PC-3 (cell line): ENCODE results near the gene COL8A2. TPM values are rescaled to one million over a fixed set of nuclear protein-coding genes. Genes with fewer than 3 reads are reported as not detected.

Experiments
- ATAC-seq: fragments of 200-7000 bp; cut with Tn5 transposase; 2 replicates; pipeline ENCODE4 v1.9.1; 2020; ENCODE audit warnings: mild to moderate bottlenecking, moderate library complexity
- BruUV-seq: library from RNA; stranded (reverse); fragments of 400-500 nt; replicated peaks from 2 replicates; lab custom pipeline; 2021; lab: Mats Ljungman, UMichigan
- CTCF ChIA-PET: fragments of 300-600 bp; sonication (Branson Sonifier 250); formaldehyde crosslinking; loops from one replicate; lab custom pipeline; 2022; ENCODE audit warnings: antibody characterized with exemption; lab: Charles Lee
- POLR2A ChIA-PET: fragments of 300-600 bp; sonication (Branson Sonifier 250); formaldehyde crosslinking; loops from one replicate; lab custom pipeline; 2022; ENCODE audit warnings: antibody characterized with exemption; ENCODE audit not compliant: unreplicated experiment; lab: Charles Lee
- DNase-seq: peaks from one replicate; pipeline ENCODE4 v3.0.0-alpha.2; 2015
- H2AFZ ChIP-seq: fragments of 300-600 bp; sonication (generic); 2 replicates; pipeline ENCODE4 v1.6.0; 2016; ENCODE audit warnings: antibody characterized with exemption, low read length
- H3F3A ChIP-seq: fragments of 300-600 bp; sonication (generic); one replicate; pipeline ENCODE4 v1.6.0; 2017; ENCODE audit warnings: antibody characterized with exemption, low read length, control low read depth, mild to moderate bottlenecking; ENCODE audit not compliant: unreplicated experiment
- H3K27ac ChIP-seq: fragments of 300-600 bp; sonication (generic); 2 replicates; pipeline ENCODE4 v1.5.1; 2016; ENCODE audit warnings: mild to moderate bottlenecking, low read length
- H3K27me3 ChIP-seq: fragments of 300-600 bp; sonication (generic); 2 replicates; pipeline ENCODE4 v1.6.1; 2016; ENCODE audit warnings: low read length, mixed read lengths
- H3K36me3 ChIP-seq: fragments of 300-600 bp; sonication (generic); 2 replicates; pipeline ENCODE4 v1.6.1; 2016; ENCODE audit warnings: low read depth, mixed run types, low read length, mixed read lengths
- H3K4me1 ChIP-seq: fragments of 300-600 bp; sonication (generic); 2 replicates; pipeline ENCODE4 v1.5.1; 2016; ENCODE audit warnings: low read length; ENCODE audit not compliant: insufficient read depth
- H3K4me2 ChIP-seq: fragments of 300-600 bp; sonication (generic); 2 replicates; pipeline ENCODE4 v1.6.0; 2016; ENCODE audit warnings: low read length
- H3K4me3 ChIP-seq: fragments of 300-600 bp; sonication (generic); 2 replicates; pipeline ENCODE4 v1.5.1; 2016; ENCODE audit warnings: mild to moderate bottlenecking, low read length, mixed read lengths
- H3K79me2 ChIP-seq: fragments of 300-600 bp; sonication (generic); 2 replicates; pipeline ENCODE4 v1.6.1; 2017; ENCODE audit warnings: low read length, mixed read lengths
- H3K9ac ChIP-seq: fragments of 300-600 bp; sonication (generic); 2 replicates; pipeline ENCODE4 v1.6.0; 2016; ENCODE audit warnings: mild to moderate bottlenecking, low read length
- H3K9me2 ChIP-seq: fragments of 300-600 bp; sonication (generic); replicated peaks from 2 replicates; pipeline ENCODE4 v1.6.1; 2016; ENCODE audit warnings: mixed run types, low read length, mixed read lengths
- H3K9me3 ChIP-seq: fragments of 300-600 bp; sonication (generic); 2 replicates; pipeline ENCODE4 v1.6.1; 2016; ENCODE audit warnings: low read length, mixed read lengths
- H4K20me1 ChIP-seq: fragments of 300-600 bp; sonication (generic); 2 replicates; pipeline ENCODE4 v1.6.1; 2016; ENCODE audit warnings: low read length, mixed read lengths
- CTCF ChIP-seq: fragments of 300-600 bp; sonication (generic); conservative IDR thresholded peaks from 2 replicates; pipeline ENCODE4 v1.5.1; 2017; ENCODE audit warnings: antibody characterized with exemption, low read depth, mild to moderate bottlenecking, low read length
- EZH2 ChIP-seq: fragments of 300-600 bp; sonication (generic); IDR thresholded peaks from one replicate; pipeline ENCODE4 v1.6.1; 2017; ENCODE audit warnings: antibody characterized with exemption, mild to moderate bottlenecking, low read length; ENCODE audit not compliant: unreplicated experiment
- EZH2phosphoT487 ChIP-seq: fragments of 300-600 bp; sonication (generic); IDR thresholded peaks from 2 replicates; pipeline ENCODE4 v1.6.1; 2018; ENCODE audit warnings: mild to moderate bottlenecking, antibody characterized with exemption, low read length, borderline replicate concordance
- intact Hi-C: fragments of 100-400 bp; cut with micrococcal nuclease; formaldehyde crosslinking; loops from 2 replicates; pipeline ENCODE4 v1.9.0; 2023
- total RNA-seq: library from RNA; depleted of rRNA; stranded (reverse); fragments of >200 nt; gene quantifications from 2 replicates; pipeline ENCODE4 v1.2.3, GENCODE V29; 2014

The COL8A2 gene
- total RNA-seq, 1 experiment from 2014 or later = 0.26 TPM

- Histone ChIP-seq H3K4me3 (no peak overlapping the region), H3K36me3 (no peaks in the 10 kb centered on the region), H3F3A (no peaks in the 10 kb centered on the region), H3K4me1 (no peaks in the 10 kb centered on the region), H3K4me2 (no peak overlapping the region), H3K9me3 (no peaks in the 10 kb centered on the region), H2AFZ (no peak overlapping the region), H3K9me2 (no peaks in the 10 kb centered on the region), H3K27me3 (peaks cover 9% of the 10 kb centered on the region; the same call in 1 of the 2 replicates), H3K9ac (no peak overlapping the region), H3K79me2 (no peaks in the 10 kb centered on the region), H4K20me1 (no peaks in the 10 kb centered on the region), H3K27ac (no peak overlapping the region)
- intact Hi-C loops = no loop called here
- BruUV-seq = no TSS peak
- DNase-seq (no peak), ATAC-seq (no peak)
- ChIA-PET CTCF (no interaction called here), POLR2A (no interaction called here)
- TF ChIP-seq EZH2phosphoT487 = no peak
- no peak for TF ChIP-seq EZH2
- TF ChIP-seq CTCF = no peak
Measured at GRCh38 chr1:36122062-36123030, 2.7 kb downstream of the COL8A2 start.

GRCh38 chr1:36119456-36119855 is 5.6 kb downstream of the COL8A2 start:
- CTCF ChIA-PET = no interaction called here
- Histone ChIP-seq H3K9me2 (no peaks in the 10 kb centered on the region), H3F3A (no peaks in the 10 kb centered on the region), H3K4me2 (no peak overlapping the region), H3K9me3 (no peaks in the 10 kb centered on the region), H3K27me3 (peaks cover 3% of the 10 kb centered on the region; the same call in 1 of the 2 replicates), H3K79me2 (no peaks in the 10 kb centered on the region), H3K27ac (no peak overlapping the region), H3K9ac (no peak overlapping the region), H2AFZ (no peak overlapping the region), H3K4me1 (no peaks in the 10 kb centered on the region), H3K36me3 (no peaks in the 10 kb centered on the region), H4K20me1 (no peaks in the 10 kb centered on the region), H3K4me3 (no peak overlapping the region)
- ATAC-seq = no peak
- no TSS peak for BruUV-seq
- no peak for TF ChIP-seq CTCF
- no peak for TF ChIP-seq EZH2phosphoT487
- TF ChIP-seq EZH2 = no peak
- POLR2A ChIA-PET = no interaction called here
- DNase-seq = no peak
- intact Hi-C loops = no loop called here
